ENCODE results near the gene ADAMTSL1. TPM values are rescaled to one million over a fixed set of nuclear protein-coding genes. Genes with fewer than 3 reads are reported as not detected.

The ADAMTSL1 gene
- total and polyA plus RNA-seq, 4 donors, result 0.31 to 3.4 (median 1.9) TPM

GRCh38 chr9:18939943-18940342 is 466.0 kb downstream of the ADAMTSL1 start (continued):
- TF ChIP-seq JUND (IDR thresholded peaks at IDR 0.05), result no peak
- TF ChIP-seq HNF4A (conservative IDR thresholded peaks at IDR 0.05), result no peak
- TF ChIP-seq YY1 (IDR thresholded peaks at IDR 0.05), result no peak

GRCh38 chr9:18941060-18941740 is 467.2 kb downstream of the ADAMTSL1 start:
- Histone ChIP-seq H3K36me3 (ENCODE audit: control insufficient read depth in 4 of 4, insufficient read depth in 3 of 4, low read depth in 1 of 4, low read length in 3 of 4) (no peaks in the 10 kb centered on the region), H3K4me1 (ENCODE audit: control insufficient read depth in 4 of 4, insufficient read depth in 4 of 4, low read length in 3 of 4) (no peaks in the 10 kb centered on the region), H3K27me3 (ENCODE audit: control insufficient read depth in 4 of 4, insufficient read depth in 4 of 4, low read length in 3 of 4) (no peaks in the 10 kb centered on the region), H3K9ac (ENCODE audit: low read depth in 1 of 2, low read length in 2 of 2) (no peak overlapping the region), H3K9me3 (ENCODE audit: control insufficient read depth in 4 of 4, low read length in 3 of 4) (no peaks in the 10 kb centered on the region), H3K4me3 (ENCODE audit: low read depth in 1 of 3, low read length in 3 of 3) (no peak overlapping the region), H3K27ac (ENCODE audit: low read depth in 1 of 2, low read length in 2 of 2) (no peak overlapping the region)
- no peak for TF ChIP-seq REST (IDR thresholded peaks at IDR 0.05)
- no peak for TF ChIP-seq RAD21 (IDR thresholded peaks at IDR 0.05)
- no peak for TF ChIP-seq NR2F2 (IDR thresholded peaks at IDR 0.05)
- no peak for TF ChIP-seq EGR1 (IDR thresholded peaks at IDR 0.05; ENCODE audit: low read depth in 2 of 2)
- TF ChIP-seq, protein P1, sequence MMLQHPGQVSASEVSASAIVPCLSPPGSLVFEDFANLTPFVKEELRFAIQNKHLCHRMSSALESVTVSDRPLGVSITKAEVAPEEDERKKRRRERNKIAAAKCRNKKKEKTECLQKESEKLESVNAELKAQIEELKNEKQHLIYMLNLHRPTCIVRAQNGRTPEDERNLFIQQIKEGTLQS (IDR thresholded peaks at IDR 0.05), result no peak
- TF ChIP-seq ZBTB33 (IDR thresholded peaks at IDR 0.05), result no peak
- no peak for TF ChIP-seq TAF1 (conservative IDR thresholded peaks at IDR 0.05)
- no peak for TF ChIP-seq CTCF (IDR thresholded peaks at IDR 0.05; ENCODE audit: low read depth, low read length, missing input control)
- no peak for TF ChIP-seq FOXA2 (IDR thresholded peaks at IDR 0.05)
- no peak for TF ChIP-seq YY1 (IDR thresholded peaks at IDR 0.05)
- TF ChIP-seq JUND (IDR thresholded peaks at IDR 0.05), result no peak
- TF ChIP-seq SP1 (IDR thresholded peaks at IDR 0.05), result no peak
- TF ChIP-seq RXRA (IDR thresholded peaks at IDR 0.05), result no peak
- no peak for TF ChIP-seq HNF4A (conservative IDR thresholded peaks at IDR 0.05)
- no peak for TF ChIP-seq FOXA1 (IDR thresholded peaks at IDR 0.05)
- no peak for DNase-seq (ENCODE audit: low spot score)
- WGBS, result 94% methylated on average over 8 of the region's 8 CpGs
